Measurements from ENCODE around the gene THSD7A.

DNA sequence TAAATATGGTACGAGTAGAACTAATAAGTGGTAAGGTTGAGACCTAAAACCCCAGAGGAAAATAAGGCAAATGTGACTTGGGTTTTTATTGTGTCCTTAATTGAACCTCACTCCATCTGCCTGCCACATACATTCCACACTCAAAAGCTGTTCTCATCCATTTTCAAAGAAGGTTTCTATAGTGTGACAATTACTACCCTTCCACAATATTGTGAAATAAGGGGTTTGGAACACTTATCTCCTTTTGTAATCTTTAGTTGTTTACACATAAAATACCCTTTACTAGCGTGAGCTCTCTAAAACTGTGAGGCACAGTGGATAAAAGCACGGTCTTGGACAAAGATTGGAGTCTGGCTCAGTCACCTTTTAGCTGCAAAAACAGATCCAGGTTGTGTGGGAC lies 166.6 kb downstream of the THSD7A start:
- TF ChIP-seq, protein P1, sequence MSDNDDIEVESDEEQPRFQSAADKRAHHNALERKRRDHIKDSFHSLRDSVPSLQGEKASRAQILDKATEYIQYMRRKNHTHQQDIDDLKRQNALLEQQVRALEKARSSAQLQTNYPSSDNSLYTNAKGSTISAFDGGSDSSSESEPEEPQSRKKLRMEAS (IDR thresholded peaks at IDR 0.05), result no peak
- TF ChIP-seq, protein P2, sequence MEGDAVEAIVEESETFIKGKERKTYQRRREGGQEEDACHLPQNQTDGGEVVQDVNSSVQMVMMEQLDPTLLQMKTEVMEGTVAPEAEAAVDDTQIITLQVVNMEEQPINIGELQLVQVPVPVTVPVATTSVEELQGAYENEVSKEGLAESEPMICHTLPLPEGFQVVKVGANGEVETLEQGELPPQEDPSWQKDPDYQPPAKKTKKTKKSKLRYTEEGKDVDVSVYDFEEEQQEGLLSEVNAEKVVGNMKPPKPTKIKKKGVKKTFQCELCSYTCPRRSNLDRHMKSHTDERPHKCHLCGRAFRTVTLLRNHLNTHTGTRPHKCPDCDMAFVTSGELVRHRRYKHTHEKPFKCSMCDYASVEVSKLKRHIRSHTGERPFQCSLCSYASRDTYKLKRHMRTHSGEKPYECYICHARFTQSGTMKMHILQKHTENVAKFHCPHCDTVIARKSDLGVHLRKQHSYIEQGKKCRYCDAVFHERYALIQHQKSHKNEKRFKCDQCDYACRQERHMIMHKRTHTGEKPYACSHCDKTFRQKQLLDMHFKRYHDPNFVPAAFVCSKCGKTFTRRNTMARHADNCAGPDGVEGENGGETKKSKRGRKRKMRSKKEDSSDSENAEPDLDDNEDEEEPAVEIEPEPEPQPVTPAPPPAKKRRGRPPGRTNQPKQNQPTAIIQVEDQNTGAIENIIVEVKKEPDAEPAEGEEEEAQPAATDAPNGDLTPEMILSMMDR (IDR thresholded peaks at IDR 0.05; ENCODE audit: low read depth, low read length, missing input control), result no peak
- TF ChIP-seq FOXA1 (IDR thresholded peaks at IDR 0.05) (no peak), JUND (IDR thresholded peaks at IDR 0.05) (no peak), EGR1 (IDR thresholded peaks at IDR 0.05; ENCODE audit: low read depth in 2 of 2) (no peak), YY1 (IDR thresholded peaks at IDR 0.05) (no peak), RAD21 (IDR thresholded peaks at IDR 0.05) (no peak)
- TF ChIP-seq, protein P3, sequence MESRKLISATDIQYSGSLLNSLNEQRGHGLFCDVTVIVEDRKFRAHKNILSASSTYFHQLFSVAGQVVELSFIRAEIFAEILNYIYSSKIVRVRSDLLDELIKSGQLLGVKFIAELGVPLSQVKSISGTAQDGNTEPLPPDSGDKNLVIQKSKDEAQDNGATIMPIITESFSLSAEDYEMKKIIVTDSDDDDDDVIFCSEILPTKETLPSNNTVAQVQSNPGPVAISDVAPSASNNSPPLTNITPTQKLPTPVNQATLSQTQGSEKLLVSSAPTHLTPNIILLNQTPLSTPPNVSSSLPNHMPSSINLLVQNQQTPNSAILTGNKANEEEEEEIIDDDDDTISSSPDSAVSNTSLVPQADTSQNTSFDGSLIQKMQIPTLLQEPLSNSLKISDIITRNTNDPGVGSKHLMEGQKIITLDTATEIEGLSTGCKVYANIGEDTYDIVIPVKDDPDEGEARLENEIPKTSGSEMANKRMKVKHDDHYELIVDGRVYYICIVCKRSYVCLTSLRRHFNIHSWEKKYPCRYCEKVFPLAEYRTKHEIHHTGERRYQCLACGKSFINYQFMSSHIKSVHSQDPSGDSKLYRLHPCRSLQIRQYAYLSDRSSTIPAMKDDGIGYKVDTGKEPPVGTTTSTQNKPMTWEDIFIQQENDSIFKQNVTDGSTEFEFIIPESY (IDR thresholded peaks at IDR 0.05), result no peak
- TF ChIP-seq, protein P4, sequence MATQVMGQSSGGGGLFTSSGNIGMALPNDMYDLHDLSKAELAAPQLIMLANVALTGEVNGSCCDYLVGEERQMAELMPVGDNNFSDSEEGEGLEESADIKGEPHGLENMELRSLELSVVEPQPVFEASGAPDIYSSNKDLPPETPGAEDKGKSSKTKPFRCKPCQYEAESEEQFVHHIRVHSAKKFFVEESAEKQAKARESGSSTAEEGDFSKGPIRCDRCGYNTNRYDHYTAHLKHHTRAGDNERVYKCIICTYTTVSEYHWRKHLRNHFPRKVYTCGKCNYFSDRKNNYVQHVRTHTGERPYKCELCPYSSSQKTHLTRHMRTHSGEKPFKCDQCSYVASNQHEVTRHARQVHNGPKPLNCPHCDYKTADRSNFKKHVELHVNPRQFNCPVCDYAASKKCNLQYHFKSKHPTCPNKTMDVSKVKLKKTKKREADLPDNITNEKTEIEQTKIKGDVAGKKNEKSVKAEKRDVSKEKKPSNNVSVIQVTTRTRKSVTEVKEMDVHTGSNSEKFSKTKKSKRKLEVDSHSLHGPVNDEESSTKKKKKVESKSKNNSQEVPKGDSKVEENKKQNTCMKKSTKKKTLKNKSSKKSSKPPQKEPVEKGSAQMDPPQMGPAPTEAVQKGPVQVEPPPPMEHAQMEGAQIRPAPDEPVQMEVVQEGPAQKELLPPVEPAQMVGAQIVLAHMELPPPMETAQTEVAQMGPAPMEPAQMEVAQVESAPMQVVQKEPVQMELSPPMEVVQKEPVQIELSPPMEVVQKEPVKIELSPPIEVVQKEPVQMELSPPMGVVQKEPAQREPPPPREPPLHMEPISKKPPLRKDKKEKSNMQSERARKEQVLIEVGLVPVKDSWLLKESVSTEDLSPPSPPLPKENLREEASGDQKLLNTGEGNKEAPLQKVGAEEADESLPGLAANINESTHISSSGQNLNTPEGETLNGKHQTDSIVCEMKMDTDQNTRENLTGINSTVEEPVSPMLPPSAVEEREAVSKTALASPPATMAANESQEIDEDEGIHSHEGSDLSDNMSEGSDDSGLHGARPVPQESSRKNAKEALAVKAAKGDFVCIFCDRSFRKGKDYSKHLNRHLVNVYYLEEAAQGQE (IDR thresholded peaks at IDR 0.05), result no peak

Data from liver (tissue), 3 donors.